ENCODE measurements around the gene ALCAM.

The ALCAM gene

DNA sequence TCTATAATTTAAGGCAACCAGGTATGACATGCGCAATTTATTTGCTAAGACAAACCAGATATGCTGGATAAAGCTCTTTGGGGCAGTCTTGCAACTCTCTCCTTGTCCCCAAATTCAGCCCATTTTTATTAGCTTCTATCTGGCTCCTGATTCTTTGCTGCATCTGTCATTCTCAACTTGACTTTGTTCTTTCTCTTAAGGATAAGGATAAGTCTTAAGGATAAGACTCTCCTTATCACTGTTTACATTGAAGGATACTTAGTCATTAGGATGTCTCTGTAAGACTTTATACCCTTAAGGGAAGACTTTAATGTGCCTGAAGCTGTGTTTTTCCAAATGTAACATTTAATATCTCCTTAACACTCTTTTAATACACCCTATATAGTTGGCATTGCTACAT, 49.2 kb downstream of the ALCAM start:
- DNase-seq, result no peak
- TF ChIP-seq POLR2A (IDR thresholded peaks at IDR 0.05; ENCODE audit: low read length) (no peak), GATA1 (IDR thresholded peaks at IDR 0.05; ENCODE audit: low read depth, low read length) (no peak)

GRCh38 chr3:105417525-105418289, 51.0 kb downstream of the ALCAM start:
- DNase-seq, result no peak

GRCh38 chr3:105422645-105423044, 55.9 kb downstream of the ALCAM start:
- DNase-seq, result no peak
- TF ChIP-seq GATA1 (IDR thresholded peaks at IDR 0.05; ENCODE audit: low read depth, low read length) (no peak), POLR2A (IDR thresholded peaks at IDR 0.05; ENCODE audit: low read length) (no peak)

More at GRCh38 chr3:105417525-105418289, 51.0 kb downstream of the ALCAM start:
- TF ChIP-seq POLR2A (IDR thresholded peaks at IDR 0.05; ENCODE audit: low read length), result no peak
- no peak for TF ChIP-seq GATA1 (IDR thresholded peaks at IDR 0.05; ENCODE audit: low read depth, low read length)

- TF ChIP-seq GATA1 (IDR thresholded peaks at IDR 0.05; ENCODE audit: low read depth, low read length), result no peak
- no peak for TF ChIP-seq POLR2A (IDR thresholded peaks at IDR 0.05; ENCODE audit: low read length)
- no peak for DNase-seq
Measured at GRCh38 chr3:105423397-105423796, 56.7 kb downstream of the ALCAM start.

DNA sequence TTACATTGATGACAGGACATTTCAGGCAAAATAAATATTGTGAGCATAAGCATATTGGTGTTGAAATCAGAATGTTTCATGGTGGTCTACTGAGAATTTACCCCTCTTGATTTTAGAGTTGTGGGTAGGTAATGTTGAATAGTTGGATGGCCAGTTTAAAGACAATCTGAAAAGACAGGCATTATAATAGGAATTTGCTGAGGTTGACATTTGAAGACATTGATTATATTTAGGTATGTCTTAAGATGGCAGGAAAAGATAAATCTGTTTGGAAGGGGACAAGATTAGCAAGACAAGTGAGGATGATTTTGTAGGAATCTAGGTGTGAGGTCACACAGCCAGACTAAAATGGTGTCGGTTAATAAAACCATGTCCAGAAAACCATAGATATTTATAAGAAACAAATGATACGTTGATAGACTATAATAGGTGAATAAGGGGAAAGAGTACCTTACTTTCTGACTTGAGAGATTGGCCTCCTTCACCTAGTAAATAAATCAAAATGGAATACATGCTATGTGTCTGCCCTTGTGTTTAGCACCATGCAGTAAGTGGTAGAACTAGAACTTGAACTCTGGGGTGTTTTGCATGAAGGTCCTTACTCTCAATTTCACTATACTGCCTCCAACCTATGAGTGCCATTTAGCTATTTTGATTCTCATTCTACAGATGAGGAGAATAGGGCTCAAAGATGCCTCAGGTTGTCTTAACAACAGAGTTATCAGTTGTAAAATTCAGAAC, 57.9 kb downstream of the ALCAM start:
- no peak for TF ChIP-seq POLR2A (IDR thresholded peaks at IDR 0.05; ENCODE audit: low read length)
- TF ChIP-seq GATA1 (IDR thresholded peaks at IDR 0.05; ENCODE audit: low read depth, low read length), result no peak
- no peak for DNase-seq

GRCh38 chr3:105425153-105425502, 58.4 kb downstream of the ALCAM start:
- no peak for TF ChIP-seq POLR2A (IDR thresholded peaks at IDR 0.05; ENCODE audit: low read length)
- no peak for TF ChIP-seq GATA1 (IDR thresholded peaks at IDR 0.05; ENCODE audit: low read depth, low read length)
- DNase-seq, result no peak

GRCh38 chr3:105427332-105427731, 60.6 kb downstream of the ALCAM start:
- no peak for TF ChIP-seq GATA1 (IDR thresholded peaks at IDR 0.05; ENCODE audit: low read depth, low read length)
- no peak for TF ChIP-seq POLR2A (IDR thresholded peaks at IDR 0.05; ENCODE audit: low read length)
- no peak for DNase-seq

DNA sequence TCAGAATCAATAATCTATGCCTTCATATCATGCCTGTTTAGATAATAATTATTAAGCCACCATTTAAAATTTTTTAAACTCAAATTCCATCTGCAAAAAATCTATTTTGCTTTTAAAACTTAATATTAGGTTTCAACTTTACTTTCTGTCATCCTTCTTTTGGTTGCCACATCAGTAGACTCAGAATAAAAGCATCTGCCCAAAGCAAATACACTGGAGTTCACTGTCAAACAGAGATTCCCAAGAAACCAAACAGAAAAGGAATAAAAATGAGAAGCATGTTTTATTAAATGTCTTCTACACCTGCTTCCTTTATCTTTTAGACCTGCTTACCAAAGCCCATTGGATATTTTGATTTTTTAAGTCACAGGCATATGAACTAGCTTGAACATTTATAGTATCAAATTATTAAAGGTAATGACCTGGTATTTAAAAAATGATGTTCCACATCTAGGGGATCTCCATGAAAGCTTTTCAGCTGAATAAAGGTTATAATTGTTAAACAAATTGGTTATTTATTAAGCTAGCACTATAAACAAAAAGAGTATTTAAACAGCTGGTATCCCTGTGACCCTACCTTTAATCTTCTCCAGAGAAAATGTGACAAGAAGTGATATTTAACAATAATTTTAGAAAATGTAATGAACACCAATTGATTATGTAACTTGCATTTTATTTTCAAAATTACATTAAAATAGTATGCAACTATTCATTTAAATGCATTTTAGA, 62.5 kb downstream of the ALCAM start:
- no peak for TF ChIP-seq POLR2A (IDR thresholded peaks at IDR 0.05; ENCODE audit: low read length)
- TF ChIP-seq GATA1 (IDR thresholded peaks at IDR 0.05; ENCODE audit: low read depth, low read length), result no peak
- DNase-seq, result no peak

DNA sequence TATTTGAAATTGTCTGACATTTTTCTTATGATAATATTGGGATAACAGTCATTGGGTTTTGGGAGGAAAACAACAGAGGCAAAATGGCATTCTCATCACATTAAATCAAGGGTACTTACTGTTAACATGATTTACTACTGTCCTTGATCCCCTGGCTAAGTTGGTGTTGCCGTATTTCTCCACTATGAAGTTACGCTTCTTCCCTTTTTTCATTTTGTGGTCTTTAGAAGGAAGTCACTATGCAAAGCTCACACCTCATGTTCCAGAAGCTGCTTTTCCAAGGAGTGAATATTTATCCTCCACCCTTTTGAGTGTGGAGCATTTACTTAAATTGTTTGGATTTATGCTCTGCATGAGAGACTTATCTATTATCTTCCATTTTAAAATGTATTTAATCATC, 63.7 kb downstream of the ALCAM start:
- TF ChIP-seq GATA1 (IDR thresholded peaks at IDR 0.05; ENCODE audit: low read depth, low read length) (no peak), POLR2A (IDR thresholded peaks at IDR 0.05; ENCODE audit: low read length) (no peak)

GRCh38 chr3:105431200-105431599, 64.5 kb downstream of the ALCAM start:
- DNase-seq, result no peak
- TF ChIP-seq POLR2A (IDR thresholded peaks at IDR 0.05; ENCODE audit: low read length) (no peak), GATA1 (IDR thresholded peaks at IDR 0.05; ENCODE audit: low read depth, low read length) (no peak)

More for the DNA sequence above, 63.7 kb downstream of the ALCAM start:
- DNase-seq, result no peak

GRCh38 chr3:105435277-105435676, 68.6 kb downstream of the ALCAM start:
- no peak for DNase-seq
- TF ChIP-seq GATA1 (IDR thresholded peaks at IDR 0.05; ENCODE audit: low read depth, low read length), result no peak
- TF ChIP-seq POLR2A (IDR thresholded peaks at IDR 0.05; ENCODE audit: low read length), result no peak

GRCh38 chr3:105436687-105437086, 70.0 kb downstream of the ALCAM start:
- no peak for DNase-seq
- no peak for TF ChIP-seq POLR2A (IDR thresholded peaks at IDR 0.05; ENCODE audit: low read length)
- no peak for TF ChIP-seq GATA1 (IDR thresholded peaks at IDR 0.05; ENCODE audit: low read depth, low read length)

DNA sequence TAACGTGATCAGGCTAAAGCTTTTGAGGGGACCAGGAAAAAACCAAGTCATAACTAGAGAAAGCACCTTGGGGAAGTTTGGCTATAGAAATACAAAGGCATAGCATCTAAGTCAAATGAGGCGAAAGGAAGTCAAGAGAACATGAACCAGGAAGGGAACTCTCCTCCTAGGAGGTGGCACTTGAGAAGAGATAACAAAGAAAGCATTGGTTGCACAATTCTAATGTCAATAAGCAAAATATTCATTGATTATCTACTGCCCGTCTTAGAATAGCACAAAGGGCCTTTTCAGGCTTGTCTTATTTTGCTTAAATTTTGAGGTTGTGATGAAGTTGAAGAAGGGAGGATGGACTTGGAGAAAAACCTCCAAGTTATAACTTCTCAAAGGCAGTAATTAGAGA, 73.4 kb downstream of the ALCAM start:
- no peak for DNase-seq
- TF ChIP-seq POLR2A (IDR thresholded peaks at IDR 0.05; ENCODE audit: low read length), result no peak
- no peak for TF ChIP-seq GATA1 (IDR thresholded peaks at IDR 0.05; ENCODE audit: low read depth, low read length)

DNA sequence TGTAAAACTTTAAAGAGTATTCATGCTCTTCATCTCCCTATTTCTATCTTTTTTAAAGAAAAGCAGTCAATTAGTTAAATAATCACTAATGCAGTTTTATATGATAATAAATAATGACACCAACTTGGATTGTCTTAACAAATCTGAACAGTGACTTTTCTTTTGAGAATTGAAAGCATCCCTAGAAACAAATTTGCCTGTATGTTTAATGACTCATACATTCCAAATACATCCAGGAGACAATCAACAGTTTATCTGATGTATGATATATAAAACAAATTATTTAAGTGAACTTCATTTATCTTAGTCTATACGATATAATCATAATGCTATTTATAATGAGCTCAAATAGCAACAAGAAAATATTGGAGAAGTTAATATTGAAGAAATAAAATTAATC, 78.0 kb downstream of the ALCAM start:
- DNase-seq, result no peak
- TF ChIP-seq POLR2A (IDR thresholded peaks at IDR 0.05; ENCODE audit: low read length) (no peak), GATA1 (IDR thresholded peaks at IDR 0.05; ENCODE audit: low read depth, low read length) (no peak)

All from erythroblast (primary cell).